Measurements from ENCODE around the gene IFNL1. TPM values are rescaled to one million over a fixed set of nuclear protein-coding genes. Genes with fewer than 3 reads are reported as not detected.
A peak's percentile ranks its signal among the peaks of the same experiment; 100 is the strongest.
"Not testable (repeated sequence)": the region's sequence is repeated elsewhere in the genome, so short reads cannot be mapped to it uniquely, and the experiment has no call there.

IFNL1 gene
- total RNA-seq, 1 donor from 2014 or later: not detected

DNA sequence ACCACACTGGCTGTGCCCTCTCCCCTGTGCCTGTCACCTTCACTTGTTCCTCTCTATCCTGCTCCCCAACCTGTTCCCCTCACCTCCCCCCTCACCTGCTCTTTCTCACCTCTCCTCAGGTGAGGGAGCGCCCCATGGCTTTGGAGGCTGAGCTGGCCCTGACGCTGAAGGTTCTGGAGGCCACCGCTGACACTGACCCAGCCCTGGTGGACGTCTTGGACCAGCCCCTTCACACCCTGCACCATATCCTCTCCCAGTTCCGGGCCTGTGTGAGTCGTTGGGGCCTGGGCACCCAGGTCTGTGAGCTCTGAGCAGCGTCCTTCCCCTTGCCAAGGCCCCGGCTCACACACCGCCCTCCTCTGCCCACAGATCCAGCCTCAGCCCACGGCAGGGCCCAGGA, 26.8 kb upstream of the IFNL1 start:
- not testable (repeated sequence) for H3K4me3 Mint-ChIP-seq (ENCODE audit: unreplicated experiment); H3K27ac Mint-ChIP-seq (ENCODE audit: unreplicated experiment); H3K36me3 Mint-ChIP-seq (ENCODE audit: low read depth); DNase-seq (ENCODE audit: low spot score); H3K4me1 Mint-ChIP-seq (ENCODE audit: low read depth); H3K9me3 Mint-ChIP-seq (ENCODE audit: low read depth)
- H3K27me3 Mint-ChIP-seq (ENCODE audit: low read depth): peaks cover 49% of the 10 kb centered on the region

DNA sequence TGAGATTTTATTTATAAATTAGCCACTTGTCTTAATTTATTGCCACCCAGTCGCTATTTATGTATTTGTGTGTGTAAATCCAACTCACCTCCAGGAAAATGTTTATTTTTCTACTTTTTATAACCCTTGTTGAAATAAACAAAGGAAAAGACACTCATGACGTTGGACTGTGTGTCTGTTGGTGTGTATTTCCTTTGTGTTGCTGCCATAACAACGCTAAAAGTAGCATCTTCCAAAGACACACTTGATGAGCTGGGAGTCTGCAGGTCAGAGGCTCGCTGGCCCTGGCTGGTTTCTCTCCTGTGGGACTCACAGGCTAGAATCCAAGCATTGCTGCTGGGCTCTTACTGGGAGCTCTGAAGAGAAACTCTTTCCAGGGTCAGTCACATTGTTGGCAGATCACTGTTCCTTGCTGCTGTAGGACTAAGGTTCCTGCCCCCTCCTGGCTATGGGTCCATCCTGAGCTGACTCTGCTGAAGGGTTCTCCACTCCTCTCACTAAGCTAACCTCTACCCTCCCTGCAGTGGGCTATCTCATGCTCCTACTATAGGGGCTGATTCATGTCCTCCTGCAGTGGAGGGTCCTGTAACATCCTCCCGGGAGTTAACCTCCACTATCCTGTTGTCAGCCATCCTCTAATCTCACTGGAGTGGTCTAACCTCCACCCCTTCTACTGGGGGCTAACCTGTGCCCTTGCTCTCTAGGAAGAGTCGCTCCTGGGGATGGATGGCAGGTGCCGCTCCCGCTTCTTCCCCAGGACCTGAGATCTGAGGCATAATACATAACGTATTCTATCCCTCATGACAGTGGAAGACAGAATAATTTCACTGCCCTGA, 26.0 kb upstream of the IFNL1 start:
- H3K27ac Mint-ChIP-seq (ENCODE audit: unreplicated experiment): no peak overlapping the region
- H3K4me3 Mint-ChIP-seq (ENCODE audit: unreplicated experiment): no peak overlapping the region
- peaks cover 44% of the 10 kb centered on the region for H3K27me3 Mint-ChIP-seq (ENCODE audit: low read depth)
- DNase-seq (ENCODE audit: low spot score): no peak
- H3K4me1 Mint-ChIP-seq (ENCODE audit: low read depth): no peaks in the 10 kb centered on the region
- H3K36me3 Mint-ChIP-seq (ENCODE audit: low read depth): no peaks in the 10 kb centered on the region
- TF ChIP-seq CTCF (IDR thresholded peaks at IDR 0.05): no peak
- H3K9me3 Mint-ChIP-seq (ENCODE audit: low read depth): no peaks in the 10 kb centered on the region

- not testable (repeated sequence) for DNase-seq (ENCODE audit: low spot score); H3K27ac Mint-ChIP-seq (ENCODE audit: unreplicated experiment); H3K9me3 Mint-ChIP-seq (ENCODE audit: low read depth); H3K4me3 Mint-ChIP-seq (ENCODE audit: unreplicated experiment); H3K36me3 Mint-ChIP-seq (ENCODE audit: low read depth); H3K4me1 Mint-ChIP-seq (ENCODE audit: low read depth)
- H3K27me3 Mint-ChIP-seq (ENCODE audit: low read depth): peaks cover 52% of the 10 kb centered on the region
Observed at GRCh38 chr19:39273859-39274258, 22.3 kb upstream of the IFNL1 start.

GRCh38 chr19:39275578-39275977, 20.6 kb upstream of the IFNL1 start:
- H3K4me1 Mint-ChIP-seq (ENCODE audit: low read depth): no peaks in the 10 kb centered on the region
- no peak for DNase-seq (ENCODE audit: low spot score)
- H3K9me3 Mint-ChIP-seq (ENCODE audit: low read depth): no peaks in the 10 kb centered on the region
- no peak for TF ChIP-seq CTCF (IDR thresholded peaks at IDR 0.05)
- H3K27me3 Mint-ChIP-seq (ENCODE audit: low read depth): peaks cover 43% of the 10 kb centered on the region
- H3K27ac Mint-ChIP-seq (ENCODE audit: unreplicated experiment): no peak overlapping the region
- H3K4me3 Mint-ChIP-seq (ENCODE audit: unreplicated experiment): no peak overlapping the region
- H3K36me3 Mint-ChIP-seq (ENCODE audit: low read depth): no peaks in the 10 kb centered on the region

DNA sequence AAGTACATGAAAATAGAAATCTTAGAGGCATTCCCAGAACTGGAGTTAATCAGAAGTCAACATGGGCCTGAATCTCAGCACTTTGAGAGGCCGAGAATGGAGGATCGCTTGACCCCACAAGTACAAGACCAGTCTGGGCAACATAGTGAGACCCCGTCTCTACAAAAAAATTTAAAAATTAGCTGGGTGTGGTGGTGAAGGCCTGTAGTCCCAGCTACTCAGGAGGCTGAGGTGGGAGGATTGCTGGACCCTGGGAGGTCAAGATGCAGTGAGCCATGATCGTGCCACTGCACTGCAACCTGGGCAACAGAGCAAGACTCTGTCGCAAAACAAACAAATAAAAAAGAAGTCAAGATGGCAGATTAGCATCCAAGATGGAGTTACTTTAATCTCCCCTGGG, 19.5 kb upstream of the IFNL1 start:
- Mint-ChIP-seq H3K4me3 (ENCODE audit: unreplicated experiment) (no peak overlapping the region), H3K9me3 (ENCODE audit: low read depth) (peaks cover 5% of the 10 kb centered on the region), H3K27me3 (ENCODE audit: low read depth) (peaks cover 38% of the 10 kb centered on the region), H3K27ac (ENCODE audit: unreplicated experiment) (no peak overlapping the region), H3K4me1 (ENCODE audit: low read depth) (no peaks in the 10 kb centered on the region), H3K36me3 (ENCODE audit: low read depth) (no peaks in the 10 kb centered on the region)
- no peak for TF ChIP-seq CTCF (IDR thresholded peaks at IDR 0.05)
- DNase-seq (ENCODE audit: low spot score): peak; percentile 4

DNA sequence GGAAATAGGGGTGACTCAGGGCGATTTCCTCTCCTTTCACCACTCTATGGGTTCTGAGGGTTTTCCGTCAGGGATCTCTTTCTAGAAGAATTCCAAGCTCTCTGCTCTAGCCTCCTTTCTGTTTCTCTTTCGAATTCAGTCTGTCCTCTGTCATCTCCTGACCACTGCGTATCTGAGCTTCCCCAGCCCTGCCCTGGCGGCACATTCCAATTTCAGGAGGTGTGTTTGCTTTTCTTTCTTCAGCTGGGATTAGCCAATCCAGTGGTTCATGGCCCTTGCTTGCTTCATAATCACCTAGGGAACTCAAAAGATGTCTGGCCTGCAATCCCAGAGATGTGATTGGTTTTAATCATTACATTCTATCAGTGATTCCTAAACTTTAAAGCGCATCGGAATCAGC, 18.6 kb upstream of the IFNL1 start:
- Mint-ChIP-seq H3K4me3 (ENCODE audit: unreplicated experiment) (no peak overlapping the region), H3K9me3 (ENCODE audit: low read depth) (peaks cover 10% of the 10 kb centered on the region), H3K27me3 (ENCODE audit: low read depth) (peaks cover 37% of the 10 kb centered on the region), H3K27ac (ENCODE audit: unreplicated experiment) (no peak overlapping the region), H3K4me1 (ENCODE audit: low read depth) (no peaks in the 10 kb centered on the region), H3K36me3 (ENCODE audit: low read depth) (no peaks in the 10 kb centered on the region)
- no peak for DNase-seq (ENCODE audit: low spot score)
- no peak for TF ChIP-seq CTCF (IDR thresholded peaks at IDR 0.05)

Data from chondrocyte (in vitro differentiated cells).